Adipose tissue (tissue), 3 donors: ENCODE data around the gene ENG. TPM values are rescaled to one million over a fixed set of nuclear protein-coding genes. Genes with fewer than 3 reads are reported as not detected.

ENCODE experiments used
- H3K27ac ChIP-seq: one replicate; pipeline ENCODE4 v1.5.1; 2013; ENCODE audit warnings: low read depth, low read length
- WGBS, 3 donors: extraction: QIAGEN DNeasy Blood & Tissue Kit; methylation state at CpG; one replicate each; pipeline ENCODE4 v1.1.7; 2013; 5-methylcytosine and 5-hydroxymethylcytosine counted together
- polyA plus RNA-seq, 3 donors: library from polyadenylated mRNA; stranded (reverse); fragments of 200-250 nt; gene quantifications; one replicate each; pipeline ENCODE4 v1.2.3, GENCODE V29; 2013
- donor health status: healthy with polysubstance abuse.
- donor health status: Bipolar disorder and iron deficiency.
- donor health status: healthy.

Gene ENG
- polyA plus RNA-seq, 3 donors: 37.9 to 180 (median 107) TPM

GRCh38 chr9:127828262-127829031, 26.0 kb downstream of the ENG start:
- no peak overlapping the region for H3K27ac ChIP-seq
- 10 to 26% (median 12%) methylated on average over 33 to 34 of the region's 34 CpGs for WGBS, 3 donors

DNA sequence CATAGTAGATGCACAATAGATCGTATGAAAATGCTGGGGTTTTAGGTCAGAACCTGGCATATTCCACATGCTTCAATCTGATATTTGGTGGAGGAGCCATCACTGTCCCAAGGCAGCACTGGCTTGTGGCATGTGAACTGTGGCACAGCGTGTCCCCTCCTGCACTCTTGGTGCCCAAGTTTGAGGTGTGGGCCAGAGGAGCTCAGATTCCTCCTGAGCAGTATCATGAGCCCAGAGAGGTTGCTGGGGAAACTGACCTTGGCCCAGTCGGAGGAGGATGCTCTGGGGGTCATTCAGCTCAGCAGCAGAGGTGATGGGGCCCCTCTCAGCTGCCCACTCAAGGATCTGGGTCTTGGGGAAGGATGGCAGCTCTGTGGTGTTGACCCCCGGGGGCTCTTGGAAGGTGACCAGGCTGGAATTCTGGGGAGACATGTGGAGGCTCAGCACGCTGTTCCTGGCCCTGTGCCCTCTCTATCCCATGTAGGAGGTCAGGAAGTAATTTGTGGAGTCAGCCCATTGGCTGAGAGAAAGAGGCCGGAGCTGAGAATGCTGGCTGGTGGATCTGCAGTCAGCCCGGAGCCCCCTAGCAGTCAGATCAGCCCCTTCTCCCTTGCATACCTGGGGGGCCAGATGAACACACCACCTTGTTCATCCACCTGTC, 28.1 kb downstream of the ENG start:
- peak overlapping the region; percentile 40 for H3K27ac ChIP-seq
- WGBS, 3 donors: 57 to 66% (median 64%) methylated on average over 7 of the region's 7 CpGs

GRCh38 chr9:127825319-127826051, 29.0 kb downstream of the ENG start:
- WGBS, 3 donors: 45 to 81% (median 71%) methylated on average over 28 to 42 of the region's 42 CpGs

DNA sequence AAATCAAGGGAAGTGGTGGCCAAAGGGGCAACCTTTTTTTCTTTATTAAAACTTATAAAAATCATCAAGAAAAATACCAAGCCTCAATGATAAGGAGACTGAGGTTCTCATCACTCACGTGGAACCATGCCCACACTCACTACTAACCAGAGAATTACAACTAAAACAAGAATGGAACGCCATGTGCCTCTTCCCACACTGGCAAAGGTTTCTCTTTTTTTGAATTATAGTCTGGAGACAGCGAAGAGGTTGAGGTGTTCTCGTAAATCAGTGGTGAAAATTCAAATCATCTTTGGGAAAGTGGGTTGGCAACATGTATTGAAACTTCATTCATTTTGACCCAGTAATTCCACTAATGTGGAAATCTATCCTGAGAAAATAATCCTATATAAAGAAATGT, 32.4 kb downstream of the ENG start:
- 79 to 84% (median 83%) methylated on average over 4 of the region's 4 CpGs for WGBS, 3 donors
- no peak overlapping the region for H3K27ac ChIP-seq

More at GRCh38 chr9:127825319-127826051, 29.0 kb downstream of the ENG start:
- no peak overlapping the region for H3K27ac ChIP-seq

DNA sequence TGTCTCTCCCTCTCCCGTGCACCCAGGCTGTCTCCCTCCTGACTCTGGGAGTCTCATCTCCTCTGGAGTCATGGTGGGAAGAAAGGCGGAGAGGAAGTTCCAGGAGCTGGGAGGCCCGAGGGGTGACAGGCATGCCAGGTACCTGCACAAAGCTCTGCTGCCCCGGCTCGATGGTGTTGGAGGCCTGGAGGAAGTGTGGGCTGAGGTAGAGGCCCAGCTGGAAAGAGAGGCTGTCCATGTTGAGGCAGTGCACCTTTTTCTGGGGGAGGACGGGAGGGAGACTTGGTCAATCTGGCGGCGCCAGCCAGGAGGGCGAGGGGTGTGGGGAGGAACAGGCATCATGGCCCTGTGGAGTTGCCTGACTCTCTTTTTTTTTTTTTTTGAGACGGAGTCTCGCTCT, 35.9 kb downstream of the ENG start:
- no peak overlapping the region for H3K27ac ChIP-seq
- WGBS, 3 donors: 88 to 98% (median 90%) methylated on average over 9 of the region's 11 CpGs

GRCh38 chr9:127817881-127818434, 36.5 kb downstream of the ENG start:
- 81 to 83% (median 82%) methylated on average over 17 of the region's 17 CpGs for WGBS, 3 donors
- no peak overlapping the region for H3K27ac ChIP-seq

GRCh38 chr9:127816728-127817127, 37.7 kb downstream of the ENG start:
- WGBS, 3 donors: 86 to 91% (median 88%) methylated on average over 8 of the region's 8 CpGs

DNA sequence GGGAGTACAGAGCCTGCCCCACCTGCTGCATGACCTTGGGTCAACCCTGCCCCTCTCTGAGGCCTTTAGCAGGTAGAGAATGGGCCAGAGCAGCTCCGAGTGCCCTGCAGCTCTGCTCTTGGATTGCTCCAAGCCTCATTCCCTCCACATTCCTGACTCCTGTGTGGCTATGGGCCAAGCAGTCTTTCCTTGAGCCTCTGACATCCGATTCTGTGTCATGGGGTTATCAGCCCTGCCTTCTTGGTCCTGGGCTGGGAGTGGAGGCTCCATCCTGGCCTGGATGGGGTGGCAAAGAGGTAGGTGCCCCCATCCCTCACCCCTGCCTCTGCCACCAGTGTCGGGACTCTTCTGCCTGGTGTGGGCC, 38.1 kb downstream of the ENG start:
- no peak overlapping the region for H3K27ac ChIP-seq
- WGBS, 3 donors: 66 to 81% (median 67%) methylated on average over 3 of the region's 3 CpGs

More at GRCh38 chr9:127816728-127817127, 37.7 kb downstream of the ENG start:
- H3K27ac ChIP-seq: no peak overlapping the region

GRCh38 chr9:127815512-127816361, 38.7 kb downstream of the ENG start:
- 84 to 87% (median 85%) methylated on average over 30 to 33 of the region's 33 CpGs for WGBS, 3 donors

GRCh38 chr9:127814619-127815511, 39.6 kb downstream of the ENG start:
- WGBS, 3 donors: 85 to 93% (median 86%) methylated on average over 11 of the region's 11 CpGs
- H3K27ac ChIP-seq: no peak overlapping the region

More at GRCh38 chr9:127815512-127816361, 38.7 kb downstream of the ENG start:
- H3K27ac ChIP-seq: no peak overlapping the region

DNA sequence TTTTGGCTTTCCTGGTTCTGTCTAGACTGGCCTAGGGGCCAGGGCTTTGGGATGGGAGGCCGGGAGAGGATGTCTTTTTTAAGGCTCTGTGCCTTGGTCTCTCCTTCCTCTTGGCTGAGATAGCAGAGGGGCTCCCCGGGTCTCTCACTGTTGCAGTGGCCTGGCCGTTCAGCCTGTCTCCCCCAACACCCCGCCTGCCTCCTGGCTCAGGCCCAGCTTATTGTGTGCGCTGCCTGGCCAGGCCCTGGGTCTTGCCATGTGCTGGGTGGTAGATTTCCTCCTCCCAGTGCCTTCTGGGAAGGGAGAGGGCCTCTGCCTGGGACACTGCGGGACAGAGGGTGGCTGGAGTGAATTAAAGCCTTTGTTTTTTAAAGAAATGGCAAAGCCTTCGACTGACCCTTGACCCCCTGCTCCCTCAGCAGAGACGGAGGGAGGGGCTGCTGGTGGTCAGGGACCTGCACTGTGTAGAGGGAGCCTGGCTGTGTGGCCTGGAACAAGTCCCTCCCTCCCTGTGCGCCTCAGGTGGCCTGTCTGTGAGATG, 40.7 kb downstream of the ENG start:
- no peak overlapping the region for H3K27ac ChIP-seq
- 57 to 82% (median 72%) methylated on average over 9 of the region's 9 CpGs for WGBS, 3 donors

GRCh38 chr9:127812936-127813675, 41.4 kb downstream of the ENG start:
- no peak overlapping the region for H3K27ac ChIP-seq

GRCh38 chr9:127812011-127812410, 42.4 kb downstream of the ENG start:
- H3K27ac ChIP-seq: no peak overlapping the region
- 88 to 92% (median 91%) methylated on average over 6 of the region's 6 CpGs for WGBS, 3 donors

More at GRCh38 chr9:127812936-127813675, 41.4 kb downstream of the ENG start:
- WGBS, 3 donors: 87 to 94% (median 90%) methylated on average over 19 of the region's 19 CpGs

DNA sequence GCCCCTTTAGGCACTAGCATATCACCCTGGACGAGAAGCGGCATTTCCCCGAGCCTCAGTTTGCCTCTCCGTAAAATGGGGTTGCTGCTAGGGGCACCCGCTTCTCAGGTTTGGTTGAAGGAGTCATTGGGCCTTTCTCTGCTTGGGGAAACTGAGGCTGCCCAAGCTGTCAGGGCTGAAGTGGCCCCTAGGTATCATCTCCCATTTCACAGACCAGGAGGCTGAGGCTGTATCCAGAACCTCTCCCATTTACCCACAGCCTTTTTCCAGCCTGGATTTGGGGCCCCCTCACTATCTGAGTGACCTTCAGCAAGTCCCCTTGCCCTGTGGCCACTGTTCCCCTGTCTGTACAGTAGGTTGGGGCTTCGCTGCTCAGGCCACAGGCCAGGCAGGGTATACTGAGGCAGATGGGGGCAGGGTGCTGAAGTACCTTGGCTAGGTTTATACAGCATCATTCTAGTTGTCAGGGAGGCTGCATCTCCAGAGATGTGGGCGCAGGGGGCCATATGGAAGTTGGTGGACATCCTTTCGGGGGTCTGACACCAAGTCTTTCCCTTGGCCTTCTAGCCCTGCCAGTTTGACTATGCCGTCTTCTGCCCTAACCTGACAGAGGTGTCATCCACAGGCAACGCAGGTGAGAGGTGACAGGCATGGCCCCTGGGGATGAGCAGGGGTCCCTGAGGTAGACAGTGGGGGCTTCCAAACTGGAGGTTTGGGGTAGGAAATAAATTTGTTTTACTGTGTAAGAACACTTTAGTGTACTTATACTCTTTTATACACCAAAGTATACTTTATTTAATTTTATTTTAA, 43.9 kb downstream of the ENG start:
- 95 to 98% (median 98%) methylated on average over 10 of the region's 10 CpGs for WGBS, 3 donors

More for the DNA sequence above, 43.9 kb downstream of the ENG start:
- H3K27ac ChIP-seq: no peak overlapping the region
